ENCODE results near the gene KIRREL1.
A peak's percentile ranks its signal among the peaks of the same experiment; 100 is the strongest.
"Not testable (repeated sequence)": the region's sequence is repeated elsewhere in the genome, so short reads cannot be mapped to it uniquely, and the experiment has no call there.

The KIRREL1 gene

DNA sequence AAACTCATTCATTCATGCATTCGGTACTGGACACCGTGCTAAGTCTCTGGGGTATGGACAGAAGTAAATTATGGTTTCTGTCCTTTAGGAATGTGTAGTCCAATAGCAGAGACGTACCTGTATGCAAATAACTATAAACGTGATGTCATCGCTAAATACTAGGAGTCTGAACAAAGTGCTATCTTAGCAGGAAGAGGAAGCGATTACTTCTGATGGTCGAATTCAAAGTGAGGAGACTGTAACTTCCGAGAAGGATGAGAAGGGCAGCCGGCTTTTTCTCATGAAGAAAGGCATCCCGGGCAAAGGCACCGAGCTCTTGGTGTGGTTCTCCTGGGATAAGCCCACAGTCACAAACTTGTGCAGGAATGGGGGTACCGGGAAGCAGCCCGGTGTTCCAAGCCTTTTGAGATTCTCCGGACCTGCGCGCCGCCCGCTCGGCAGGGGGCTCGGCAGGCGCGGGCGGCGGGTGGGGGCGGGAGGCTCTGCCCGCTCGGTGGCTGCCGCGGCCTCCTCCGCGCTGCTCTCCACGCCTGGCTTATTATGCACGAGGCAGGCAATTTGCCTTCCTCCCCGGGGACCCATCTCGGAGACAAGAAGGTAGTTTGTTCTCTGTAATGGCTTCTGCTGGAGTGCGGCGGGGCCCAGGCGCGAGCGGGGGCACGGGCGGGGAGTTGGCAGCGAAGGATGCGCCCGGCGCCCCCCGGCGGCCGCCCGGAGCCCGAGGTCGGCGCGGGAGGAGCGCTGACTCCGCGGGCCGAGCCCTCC lies 119.7 kb downstream of the KIRREL1 start:
- no peak for DNase-seq

DNA sequence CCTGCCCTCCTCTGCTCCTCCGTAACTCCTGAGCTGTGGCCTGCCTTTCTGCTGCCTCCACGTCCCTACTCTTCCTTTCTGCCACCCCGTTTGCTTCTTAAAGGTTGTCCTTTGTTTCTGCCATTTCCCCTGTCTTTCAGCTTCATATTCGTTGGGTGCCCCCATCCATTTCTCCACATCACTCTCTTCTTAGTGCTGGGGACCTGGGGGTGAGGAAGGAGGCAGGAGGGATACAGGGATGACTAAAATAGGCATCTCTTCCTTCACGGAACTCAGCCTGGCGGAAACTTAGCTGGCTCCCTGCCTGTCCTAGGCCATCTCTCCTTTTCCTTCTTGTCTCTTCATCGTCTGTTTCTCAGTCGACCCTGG lies 120.3 kb downstream of the KIRREL1 start:
- no peak for DNase-seq

DNA sequence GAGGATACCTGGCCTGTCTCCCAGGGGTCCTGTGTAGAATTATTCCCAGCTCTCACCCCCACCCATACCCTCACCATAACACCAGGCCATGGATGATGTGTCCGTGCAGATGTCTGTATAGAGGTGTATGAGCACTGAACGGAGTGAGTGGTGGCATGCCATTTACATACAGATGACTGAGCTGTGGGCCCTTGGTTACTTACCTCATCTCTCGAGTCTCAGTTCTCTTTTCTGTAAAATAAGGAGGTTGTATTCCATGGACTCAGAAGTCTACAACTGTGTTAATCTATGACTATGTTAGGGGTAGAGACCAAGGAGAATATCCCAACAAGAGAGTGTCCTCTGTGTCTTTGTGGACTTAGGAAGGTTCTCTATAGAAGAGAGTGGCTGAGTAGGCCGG lies 121.7 kb downstream of the KIRREL1 start:
- no peak for DNase-seq

DNA sequence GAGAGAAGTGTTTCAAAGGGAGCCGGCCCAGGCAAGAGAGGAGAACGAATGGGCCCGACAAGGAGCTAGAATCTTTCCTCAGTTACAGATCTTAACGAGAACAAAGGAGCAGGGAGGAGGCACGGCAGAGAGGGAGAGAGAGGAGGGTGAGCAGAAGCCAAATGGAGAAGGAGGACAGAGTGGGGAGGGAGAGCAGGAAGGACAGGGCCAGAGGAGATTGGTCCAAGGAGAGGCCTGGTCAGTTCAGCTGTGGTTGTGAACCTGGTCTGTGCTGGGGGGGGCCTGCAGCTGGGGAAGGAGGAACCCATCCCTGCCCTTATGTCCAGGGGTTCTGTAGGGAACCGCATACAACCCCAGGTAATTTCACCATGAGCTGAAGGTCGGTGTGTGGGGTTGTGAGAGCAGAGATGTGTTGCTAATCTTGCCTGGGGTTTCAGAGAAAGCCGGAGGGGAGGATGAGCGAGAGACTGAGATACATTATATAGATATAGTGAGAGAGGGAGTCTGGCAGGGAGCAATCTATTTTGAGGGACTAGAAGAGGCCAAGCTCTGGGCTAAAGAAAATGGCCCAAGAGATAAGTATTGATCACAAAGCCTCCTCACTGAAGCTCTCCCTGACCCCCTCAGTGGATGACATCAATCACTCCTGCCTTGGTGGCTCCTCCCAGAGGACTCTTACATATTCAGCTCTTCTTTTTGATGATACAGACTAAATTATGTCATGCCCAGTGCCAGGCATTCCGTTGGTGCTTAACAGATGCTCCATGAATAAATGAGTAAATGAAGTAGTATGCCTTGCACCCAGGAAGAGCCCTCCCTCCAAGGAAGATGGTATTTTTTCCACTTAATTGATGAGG lies 123.1 kb downstream of the KIRREL1 start:
- no peak for DNase-seq

DNA sequence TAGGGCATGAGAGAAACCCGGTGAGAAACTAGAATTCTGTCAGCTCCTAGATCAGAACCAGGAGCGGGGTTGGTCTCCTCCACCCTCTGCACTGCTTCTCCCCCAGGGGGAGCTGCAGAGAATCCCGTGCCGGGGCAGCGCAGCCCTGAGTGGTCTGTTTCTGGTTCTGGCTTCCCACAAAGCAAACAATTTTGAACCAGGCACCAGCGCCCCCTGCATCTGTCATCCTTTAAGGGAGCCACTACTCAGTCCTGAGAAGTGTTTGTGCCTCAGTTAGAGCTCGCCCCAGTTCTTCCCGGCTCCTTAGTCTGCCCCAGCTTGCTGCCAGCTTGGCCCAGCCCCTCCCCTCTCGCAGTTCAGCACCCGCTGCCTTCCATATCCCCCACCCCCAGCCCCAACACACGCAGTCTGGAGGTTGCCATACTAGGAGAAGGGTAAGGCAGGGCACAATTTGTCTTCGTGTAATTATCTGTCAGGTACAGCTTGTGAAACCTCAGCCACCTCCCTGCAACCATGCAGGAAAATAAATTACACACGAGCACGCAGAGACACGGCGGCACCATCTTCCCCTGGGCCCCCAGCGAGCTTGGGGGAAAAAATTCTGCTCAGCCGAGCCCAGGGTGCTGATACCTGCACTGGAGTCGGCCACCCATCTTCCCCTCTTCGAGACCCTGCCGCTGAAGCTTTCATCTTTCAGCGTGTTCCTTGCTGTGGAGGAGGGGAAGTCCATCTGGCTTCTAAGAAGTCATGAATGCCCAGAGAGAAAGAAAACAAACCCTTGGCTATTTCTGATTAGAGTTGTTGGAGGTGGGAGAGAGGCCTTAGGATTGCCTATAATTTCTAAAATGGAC lies 124.6 kb downstream of the KIRREL1 start:
- peak; percentile 89 for DNase-seq

DNA sequence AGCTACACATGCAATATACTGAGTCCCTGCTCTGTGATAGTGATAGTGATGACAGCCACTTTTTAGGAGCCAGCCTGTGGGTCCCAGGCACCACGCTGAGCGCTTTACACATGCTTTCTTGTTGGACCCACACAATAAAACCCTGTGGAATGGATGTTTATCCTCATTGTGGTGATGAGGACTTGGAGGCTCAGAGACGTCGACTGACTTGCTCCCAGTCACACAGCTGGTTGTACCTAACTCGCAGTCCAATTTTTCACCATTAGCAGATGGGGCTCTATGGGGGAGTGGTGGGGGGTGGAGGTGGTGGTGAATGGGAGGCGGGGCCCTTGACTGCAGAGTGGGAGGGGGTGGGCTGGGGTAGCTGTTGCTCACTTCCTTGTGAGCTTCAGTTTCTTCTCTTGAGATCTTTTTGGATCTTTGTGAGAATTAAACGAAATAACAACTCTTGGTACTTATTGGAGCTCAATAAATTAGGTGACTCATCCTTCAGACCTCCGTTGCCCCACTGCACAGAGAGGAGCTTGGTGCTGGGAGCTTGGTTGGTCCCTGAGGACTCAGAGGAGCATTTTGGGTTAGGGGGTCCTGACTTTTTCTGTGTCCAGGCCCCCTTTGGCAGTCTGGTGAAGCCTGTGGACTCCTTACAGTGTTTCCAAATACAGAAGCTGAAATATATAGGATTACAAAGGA lies 125.4 kb downstream of the KIRREL1 start:
- DNase-seq = no peak

DNA sequence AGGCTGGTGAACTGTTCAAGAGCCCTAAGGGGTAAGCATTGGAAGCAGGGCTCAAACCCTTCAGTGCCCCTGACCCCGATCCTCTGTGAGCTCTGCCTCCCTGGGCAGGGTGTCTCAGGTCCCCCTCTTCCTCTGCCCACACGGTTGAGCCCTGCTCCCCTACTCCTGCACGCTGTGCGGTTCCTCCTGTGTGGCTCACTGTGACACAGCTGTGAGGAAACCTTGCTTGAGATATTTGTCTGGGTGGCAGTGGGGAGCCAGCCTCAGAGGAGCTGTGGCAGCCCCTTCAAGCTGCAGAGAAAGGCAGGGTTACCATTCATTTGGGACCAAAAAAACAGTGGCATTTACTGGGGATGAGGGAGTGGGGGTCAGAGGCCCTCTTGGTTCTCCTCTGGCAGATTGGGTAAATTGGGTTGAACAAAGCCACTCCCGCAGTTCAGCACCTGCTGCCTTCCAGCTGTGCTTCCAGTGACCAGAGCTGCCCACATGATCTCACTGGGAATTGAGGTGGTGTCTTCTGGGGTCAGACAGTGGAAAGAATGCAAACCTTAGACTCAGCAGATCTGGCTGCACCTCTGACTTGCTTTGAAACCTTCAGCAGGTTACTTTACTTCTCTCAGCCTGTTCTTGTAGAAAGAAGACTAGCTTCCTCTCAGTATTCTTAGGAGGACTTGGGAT lies 126.7 kb downstream of the KIRREL1 start:
- DNase-seq = no peak

DNA sequence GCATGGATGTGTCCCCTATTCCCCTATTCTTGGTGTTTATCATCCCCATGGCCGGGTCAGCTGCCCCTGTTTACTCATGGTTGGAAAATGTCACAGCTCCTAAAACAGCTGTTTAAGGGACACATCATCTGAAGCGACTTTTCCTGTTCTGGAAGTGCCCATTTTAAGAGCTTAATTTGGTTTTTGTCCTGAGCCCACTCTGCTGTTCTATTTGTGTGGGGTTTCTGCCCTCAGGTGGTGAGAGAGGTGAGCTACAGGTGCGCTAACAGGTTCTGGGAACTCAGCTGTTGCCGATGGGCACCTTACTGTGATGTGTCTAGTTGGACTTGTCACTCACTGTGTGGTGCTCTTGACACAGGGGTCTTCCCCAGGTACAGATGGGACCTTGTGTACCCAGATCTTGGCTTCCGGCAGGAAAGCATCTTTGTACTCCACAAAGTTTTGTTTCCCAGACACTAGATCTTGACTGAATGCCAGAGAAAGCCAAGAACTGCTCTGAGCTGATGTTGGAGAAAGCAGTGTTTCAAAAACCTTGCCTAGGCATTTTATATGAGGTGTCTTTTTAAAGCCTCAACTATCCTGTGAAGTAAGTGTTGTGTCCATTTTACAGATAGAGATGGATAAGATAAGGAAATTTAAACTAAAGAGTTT lies 128.3 kb downstream of the KIRREL1 start:
- DNase-seq = peak; percentile 52

DNA sequence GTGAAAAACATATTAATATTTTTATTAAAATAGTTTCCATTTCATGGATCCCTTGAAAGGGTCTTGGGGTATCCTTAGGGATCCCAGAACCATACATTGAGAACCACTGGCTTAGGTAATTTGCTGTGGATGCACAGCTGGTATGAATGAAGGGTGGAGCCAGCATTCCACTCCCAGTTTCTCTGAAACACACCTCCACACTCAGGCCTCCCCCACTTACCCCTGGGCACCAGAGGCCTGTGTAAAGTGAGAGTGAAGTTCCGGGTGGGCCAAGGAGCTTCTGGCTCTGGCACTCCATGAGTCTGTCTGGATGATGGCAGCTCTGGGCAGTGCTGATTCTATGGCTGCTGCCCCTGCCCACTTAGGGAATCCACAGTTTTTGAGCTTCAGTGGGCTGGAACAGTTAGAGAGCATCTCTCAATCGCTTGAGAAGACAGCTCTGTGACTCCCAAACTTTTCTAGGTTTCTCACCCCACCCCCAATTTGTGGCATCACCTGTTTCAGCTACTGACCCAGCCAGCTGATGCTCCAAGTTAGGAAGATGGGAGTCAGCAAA lies 129.5 kb downstream of the KIRREL1 start:
- no peak for DNase-seq

DNA sequence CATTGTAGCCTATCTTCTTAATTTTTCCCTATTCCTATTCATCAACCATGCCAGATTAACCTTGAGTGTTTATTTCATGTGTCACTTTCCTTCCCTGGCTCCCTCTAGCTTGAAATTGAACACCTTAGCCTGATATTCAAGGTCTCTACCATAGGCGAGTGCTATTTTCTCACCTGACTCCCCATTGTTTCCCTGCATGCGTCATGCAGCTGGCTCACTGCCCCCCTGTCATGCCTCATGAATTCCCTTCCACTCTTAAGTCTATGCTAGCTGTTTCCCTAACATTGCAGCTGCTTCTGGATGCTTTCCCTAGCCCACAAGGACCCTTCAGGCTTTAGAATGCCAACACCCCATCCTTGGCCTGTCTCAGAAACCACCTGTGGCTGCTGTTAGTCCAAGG lies 130.6 kb downstream of the KIRREL1 start:
- no peak for DNase-seq

DNA sequence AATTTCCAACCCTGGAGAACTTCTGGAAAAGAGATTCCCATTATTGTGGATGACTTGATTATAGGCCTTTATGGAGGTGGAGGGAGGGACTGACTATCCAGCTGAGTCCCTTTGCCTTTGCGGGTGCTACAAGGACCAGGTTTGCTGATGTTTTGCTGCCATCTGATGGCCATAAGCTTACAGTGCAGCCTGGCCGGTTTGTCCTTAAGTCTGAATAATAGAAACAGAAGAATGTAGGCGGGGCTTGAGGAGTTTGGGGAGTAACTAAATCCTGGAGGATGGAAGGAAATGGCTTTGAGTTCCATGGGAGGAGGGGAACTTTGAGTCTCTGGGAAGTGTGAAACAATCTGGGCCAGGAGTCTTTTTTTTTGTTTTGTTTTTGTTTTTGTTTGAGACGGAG lies 131.6 kb downstream of the KIRREL1 start:
- peak; percentile 53 for DNase-seq

DNA sequence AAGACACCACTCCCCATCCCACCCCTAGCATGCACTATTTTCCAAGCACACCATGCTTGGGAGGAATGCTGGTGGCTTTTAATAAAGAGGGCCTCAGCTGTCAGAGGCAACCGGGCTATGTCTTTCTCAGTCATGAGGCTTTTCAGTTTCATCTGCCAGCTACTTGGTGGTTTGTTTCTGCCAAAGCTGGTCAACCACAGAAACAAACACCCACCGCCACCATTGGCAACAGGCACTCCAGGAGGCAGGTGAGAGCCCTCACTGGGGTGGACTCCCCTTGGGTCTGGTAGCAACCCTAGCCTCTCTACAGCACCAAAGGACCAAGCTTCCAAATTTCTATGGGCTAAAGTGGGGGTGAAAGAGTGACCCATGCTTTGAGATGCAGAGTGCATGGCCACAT lies 133.0 kb downstream of the KIRREL1 start:
- DNase-seq = no peak

DNA sequence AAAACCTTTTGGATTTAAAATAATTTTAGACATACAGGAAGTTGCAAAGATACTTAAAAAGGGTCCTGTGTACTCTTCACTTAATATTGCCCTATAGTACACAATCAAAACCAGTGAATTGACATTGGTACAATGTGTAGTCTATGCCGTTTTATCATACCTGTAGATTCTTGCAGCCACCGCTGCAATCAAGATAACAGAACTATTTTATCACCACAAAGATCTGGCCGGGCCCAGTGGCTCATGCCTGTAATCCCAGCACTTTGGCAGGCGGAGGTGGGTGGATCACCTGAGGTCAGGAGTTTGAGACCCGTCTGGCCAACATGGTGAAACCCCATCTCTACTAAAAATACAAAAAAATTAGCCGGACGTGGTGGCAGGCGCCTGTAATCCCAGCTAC lies 135.1 kb downstream of the KIRREL1 start:
- not testable (repeated sequence) for DNase-seq

DNA sequence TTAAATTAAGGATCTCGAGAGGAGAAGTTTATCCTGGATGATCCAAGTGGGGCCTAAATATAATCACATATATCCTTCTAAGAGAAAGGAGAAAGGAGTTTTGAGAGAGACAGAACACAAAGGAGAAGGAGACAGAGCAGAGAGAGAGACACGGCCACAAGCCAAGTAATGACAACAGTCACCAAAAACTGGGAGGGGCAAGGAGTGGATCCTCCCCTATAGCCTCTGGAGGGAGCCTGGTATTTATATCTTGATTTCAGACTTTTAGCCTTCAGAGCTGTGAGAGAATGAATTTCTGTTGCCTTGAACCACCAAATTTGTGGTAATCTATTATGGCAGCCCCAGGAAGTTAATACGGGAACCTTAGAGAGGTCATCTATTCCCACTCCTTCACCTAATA lies 137.8 kb downstream of the KIRREL1 start:
- DNase-seq = no peak

DNA sequence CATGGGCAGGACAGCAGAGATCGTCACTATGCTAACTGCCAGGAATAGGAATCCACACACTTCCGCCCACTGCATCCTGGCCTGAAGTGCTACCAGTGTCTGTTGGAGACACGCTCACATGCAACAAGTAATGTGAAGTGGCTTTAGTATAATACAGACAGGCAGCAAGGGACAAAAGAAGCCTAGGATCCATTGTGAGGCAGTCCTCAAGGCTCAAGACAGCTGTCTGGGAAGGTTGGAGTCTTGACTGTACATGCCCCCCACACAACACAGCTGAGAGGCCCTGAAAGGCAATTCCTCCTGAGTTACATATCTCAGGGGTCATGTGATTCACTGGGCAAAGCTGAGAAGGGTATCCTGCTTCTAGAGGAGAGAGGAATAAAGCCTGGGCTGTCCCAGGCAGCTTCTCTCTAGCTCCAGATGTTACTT lies 147.3 kb downstream of the KIRREL1 start:
- DNase-seq = no peak

DNA sequence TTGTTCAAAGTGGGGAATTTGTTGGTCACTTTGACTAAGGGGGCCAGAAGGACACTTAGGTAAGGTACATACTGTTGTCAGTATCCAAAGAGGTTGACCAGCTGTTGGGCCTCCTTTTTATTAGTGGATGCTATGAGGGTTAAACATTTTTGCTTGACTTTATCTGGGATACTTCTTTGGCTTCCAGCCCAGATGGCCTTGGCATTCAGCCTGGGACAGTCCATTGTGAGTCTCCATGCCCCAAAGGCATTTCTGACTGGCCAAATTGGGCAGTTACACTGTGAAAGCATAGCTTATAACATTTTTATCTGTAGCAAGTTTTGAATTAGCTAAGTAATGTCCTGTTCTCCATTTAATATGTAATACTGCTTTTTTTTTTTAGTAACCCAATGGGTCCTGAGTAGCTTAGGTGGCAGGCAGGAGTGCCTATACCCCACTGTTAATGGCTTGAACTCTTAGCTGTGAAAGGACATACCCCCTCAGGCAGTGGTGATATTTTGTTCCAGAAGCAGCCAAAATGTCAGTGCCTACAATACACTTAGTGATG lies 151.8 kb downstream of the KIRREL1 start:
- DNase-seq = no peak

DNA sequence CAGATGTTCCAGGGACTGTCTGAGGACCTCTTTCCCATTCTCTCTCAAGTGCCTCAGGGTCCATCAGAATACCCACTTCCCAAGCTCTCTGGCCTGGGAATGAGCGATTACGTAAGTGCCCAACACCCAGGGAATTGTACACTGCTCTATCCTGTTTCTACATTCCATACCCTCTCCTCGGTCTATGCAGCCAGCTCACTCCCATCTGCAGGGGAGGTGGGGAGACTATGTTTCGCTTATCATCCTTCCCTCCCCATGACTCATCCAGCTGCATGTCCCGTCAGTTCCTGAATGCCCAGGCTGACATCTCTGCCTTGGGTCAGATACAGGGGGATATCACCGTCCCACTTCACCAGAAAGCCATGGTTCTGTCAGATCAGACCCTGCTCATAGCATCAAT lies 152.7 kb downstream of the KIRREL1 start:
- no peak for DNase-seq

DNA sequence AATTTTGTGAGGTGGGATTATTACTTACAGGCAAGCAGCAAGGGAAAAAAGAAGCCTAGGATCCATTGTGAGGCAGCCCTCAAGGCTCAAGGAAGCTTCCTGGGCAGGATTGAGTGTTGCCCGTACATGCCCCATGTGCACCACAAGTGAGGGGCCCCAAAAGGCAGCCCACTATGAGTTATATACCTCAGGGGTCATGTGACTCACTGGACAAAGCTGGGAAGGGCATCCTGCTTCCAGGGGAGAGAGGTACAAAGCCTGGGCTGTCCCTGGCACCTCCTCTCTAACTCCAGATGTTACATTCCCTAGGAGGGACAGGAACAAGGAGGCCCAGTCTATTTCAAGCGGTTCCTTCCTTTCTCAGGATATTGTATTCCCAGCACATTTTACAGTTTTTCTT lies 153.3 kb downstream of the KIRREL1 start:
- DNase-seq = no peak

DNA sequence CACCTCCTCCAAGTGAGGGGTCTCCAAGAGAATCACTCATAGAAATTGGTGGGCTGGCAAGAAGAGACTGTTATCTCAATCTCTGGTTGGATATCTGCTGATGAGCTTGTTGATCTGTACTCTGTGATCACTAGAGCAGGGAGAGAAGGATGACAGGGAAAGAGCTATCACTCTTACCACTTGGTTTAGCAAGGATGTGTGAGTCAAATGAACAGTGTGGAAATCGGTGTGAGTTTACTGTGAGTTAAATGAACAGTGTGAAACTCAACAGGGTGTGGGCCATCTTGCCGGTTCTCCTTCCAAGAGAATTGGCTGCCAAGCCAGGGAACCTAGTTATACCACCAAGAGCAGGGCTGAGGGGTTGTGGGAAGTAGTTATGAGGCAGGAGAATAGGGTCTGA lies 154.0 kb downstream of the KIRREL1 start:
- no peak for DNase-seq

DNA sequence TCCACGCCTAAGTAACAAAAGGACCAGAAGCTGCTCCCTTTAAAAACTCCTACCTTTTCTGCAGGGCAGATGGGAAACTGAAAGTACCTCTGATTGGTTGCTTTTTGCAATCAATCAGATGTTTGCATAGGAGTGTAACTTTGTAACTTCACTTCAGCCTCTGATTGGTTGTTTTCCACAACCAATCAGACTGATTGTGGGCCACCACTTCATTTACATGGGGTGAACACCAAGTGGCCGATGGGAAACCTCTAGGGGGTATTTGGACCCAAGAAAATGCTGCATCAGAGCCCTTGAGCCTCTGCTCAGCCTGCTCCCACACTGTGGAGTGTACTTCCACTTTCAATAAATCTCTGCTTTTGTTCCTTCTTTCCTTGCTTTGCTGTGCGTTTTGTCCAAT lies 154.4 kb downstream of the KIRREL1 start:
- no peak for DNase-seq

DNA sequence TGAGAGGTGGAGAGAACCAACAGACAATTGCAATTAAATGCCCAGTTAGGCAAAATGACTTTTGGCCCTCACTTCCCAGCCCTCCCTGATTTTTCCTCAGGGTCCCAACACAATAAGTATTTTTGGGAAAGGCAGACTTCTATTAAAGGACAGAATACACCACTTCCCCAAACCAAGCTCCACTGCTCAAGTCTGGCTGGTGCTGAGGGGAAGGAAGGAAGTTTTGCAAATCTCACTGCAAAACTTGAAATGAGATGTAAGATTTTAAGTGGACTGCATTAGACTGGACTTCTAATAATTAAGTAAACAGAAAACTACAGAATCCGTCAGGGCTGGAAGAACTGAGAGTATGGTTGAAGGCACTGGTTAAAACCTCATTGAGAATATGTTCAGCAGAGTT lies 155.0 kb downstream of the KIRREL1 start:
- DNase-seq = no peak

All from 8988T (cell line).